Endodermal cell (in vitro differentiated cells): ENCODE data around the gene ELOF1. TPM values are rescaled to one million over a fixed set of nuclear protein-coding genes. Genes with fewer than 3 reads are reported as not detected.

Experiments used
- DNase-seq: peaks from one replicate; pipeline ENCODE4 v3.0.0-alpha.2; 2017
- H3K27ac ChIP-seq: 2 replicates; pipeline ENCODE4 v1.5.1; 2013; ENCODE audit warnings: mild to moderate bottlenecking, low read depth, low read length, moderate library complexity
- H3K27me3 ChIP-seq: 2 replicates; pipeline ENCODE4 v1.6.1; 2013; ENCODE audit warnings: mild to moderate bottlenecking, low read length, moderate library complexity; ENCODE audit not compliant: insufficient read depth, control insufficient read depth, poor library complexity, severe bottlenecking
- H3K36me3 ChIP-seq: 2 replicates; pipeline ENCODE4 v1.7.0; 2013; ENCODE audit warnings: mild to moderate bottlenecking, low read length, moderate library complexity; ENCODE audit not compliant: control insufficient read depth, insufficient read depth
- H3K4me1 ChIP-seq: one replicate; pipeline ENCODE4 v1.7.0; 2013; ENCODE audit warnings: low read length; ENCODE audit not compliant: control insufficient read depth, insufficient read depth
- H3K4me3 ChIP-seq: 2 replicates; pipeline ENCODE4 v1.5.1; 2013; ENCODE audit warnings: mild to moderate bottlenecking, low read length, moderate library complexity
- H3K9ac ChIP-seq: 2 replicates; pipeline ENCODE4 v1.6.1; 2013; ENCODE audit warnings: mild to moderate bottlenecking, low read length, moderate library complexity; ENCODE audit not compliant: poor library complexity, severe bottlenecking; ENCODE audit errors: extremely low read depth
- H3K9me3 ChIP-seq: 2 replicates; pipeline ENCODE4 v1.6.1; 2013; ENCODE audit warnings: mild to moderate bottlenecking, low read length, moderate library complexity; ENCODE audit not compliant: control insufficient read depth
- H3K27ac Mint-ChIP-seq: 2 replicates; pipeline ENCODE4 v1.8.0; 2020; ENCODE audit warnings: mixed read lengths
- H3K27me3 Mint-ChIP-seq: 2 replicates; pipeline ENCODE4 v1.8.0; 2021; ENCODE audit warnings: mild to moderate bottlenecking, mixed read lengths; ENCODE audit not compliant: insufficient read depth
- H3K36me3 Mint-ChIP-seq: 2 replicates; pipeline ENCODE4 v1.8.0; 2020; ENCODE audit warnings: low read depth, mixed read lengths
- H3K4me1 Mint-ChIP-seq: 2 replicates; pipeline ENCODE4 v1.8.0; 2020; ENCODE audit warnings: mixed read lengths
- H3K4me3 Mint-ChIP-seq: 2 replicates; pipeline ENCODE4 v1.8.0; 2020; ENCODE audit warnings: mild to moderate bottlenecking, moderate library complexity, mixed read lengths
- H3K9me3 Mint-ChIP-seq: 2 replicates; pipeline ENCODE4 v1.8.0; 2020; ENCODE audit warnings: mild to moderate bottlenecking, mixed read lengths
- CTCF ChIP-seq: fragments of 200-600 bp; sonication (generic); conservative IDR thresholded peaks from 2 replicates; pipeline ENCODE4 v1.5.0; 2021; ENCODE audit warnings: antibody characterized with exemption, mild to moderate bottlenecking
- WGBS, 2 experiments: methylation state at CpG; one replicate each; pipeline versions ENCODE4 v1.1.5 to v1.1.7; 2013; ENCODE audit warnings: missing lambda C conversion rate in 2 of 2, mixed read lengths in 1 of 2; ENCODE audit not compliant: insufficient coverage in 1 of 2, insufficient read length in 1 of 2; 5-methylcytosine and 5-hydroxymethylcytosine counted together
- total RNA-seq, 2 donors: library from RNA; stranded (reverse); fragmentation: NEBNext Ultra II Directional in 1 of 2; extraction: Animal tissue kit (Norgen Biotek cat#: 25700) in 1 of 2; gene quantifications; 2 replicates in 1 of 2; 3 replicates in 1 of 2; pipeline ENCODE4 v1.2.1, GENCODE V29; 2021

Gene ELOF1
- total RNA-seq, 2 donors from 2014 or later: 62.6 to 68.7 TPM

GRCh38 chr19:11534948-11535347 is 24.1 kb downstream of the ELOF1 start:
- no peaks in the 10 kb centered on the region for H3K9me3 Mint-ChIP-seq
- Histone ChIP-seq H3K27me3 (no peaks in the 10 kb centered on the region), H3K9ac (no peak overlapping the region), H3K4me3 (no peak overlapping the region), H3K4me1 (peaks cover 4% of the 10 kb centered on the region), H3K9me3 (no peaks in the 10 kb centered on the region), H3K27ac (no peak overlapping the region), H3K36me3 (no peaks in the 10 kb centered on the region)
- WGBS, 2 experiments: 95 to 98% methylated on average over 4 of the region's 5 CpGs
- no peak for DNase-seq
- H3K4me1 Mint-ChIP-seq: peaks cover 13% of the 10 kb centered on the region
- H3K27me3 Mint-ChIP-seq: peaks cover 27% of the 10 kb centered on the region
- peak overlapping the region; percentile 55 for H3K4me3 Mint-ChIP-seq
- H3K36me3 Mint-ChIP-seq: no peaks in the 10 kb centered on the region
- no peak for TF ChIP-seq CTCF
- H3K27ac Mint-ChIP-seq: no peak overlapping the region

- no peak overlapping the region for H3K27ac ChIP-seq
- DNase-seq: no peak
- Mint-ChIP-seq H3K4me3 (no peak overlapping the region), H3K36me3 (no peaks in the 10 kb centered on the region), H3K27me3 (peaks cover 27% of the 10 kb centered on the region), H3K9me3 (no peaks in the 10 kb centered on the region), H3K27ac (no peak overlapping the region), H3K4me1 (peaks cover 13% of the 10 kb centered on the region)
- no peaks in the 10 kb centered on the region for H3K9me3 ChIP-seq
- 86 to 94% methylated on average over 1 of the region's 1 CpG for WGBS, 2 experiments
- H3K4me3 ChIP-seq: no peak overlapping the region
- H3K9ac ChIP-seq: no peak overlapping the region
- H3K36me3 ChIP-seq: no peaks in the 10 kb centered on the region
- H3K4me1 ChIP-seq: peaks cover 4% of the 10 kb centered on the region
- TF ChIP-seq CTCF: no peak
- no peaks in the 10 kb centered on the region for H3K27me3 ChIP-seq
These were observed 24.5 kb downstream of the ELOF1 start for GRCh38 chr19:11534538-11534937.

GRCh38 chr19:11530432-11530831 is 28.6 kb downstream of the ELOF1 start:
- H3K9me3 Mint-ChIP-seq: no peaks in the 10 kb centered on the region

More at GRCh38 chr19:11530432-11530831, 28.6 kb downstream of the ELOF1 start:
- H3K9me3 ChIP-seq: no peaks in the 10 kb centered on the region
- WGBS, 2 experiments: 39 to 59% methylated on average over 4 to 9 of the region's 9 CpGs
- H3K4me3 ChIP-seq: no peak overlapping the region
- Mint-ChIP-seq H3K4me1 (peaks cover 7% of the 10 kb centered on the region), H3K36me3 (no peaks in the 10 kb centered on the region), H3K27me3 (peaks cover 26% of the 10 kb centered on the region), H3K27ac (no peak overlapping the region), H3K4me3 (no peak overlapping the region)
- H3K27ac ChIP-seq: no peak overlapping the region
- TF ChIP-seq CTCF: peak; percentile 58
- peak; percentile 95 for DNase-seq
- H3K4me1 ChIP-seq: no peaks in the 10 kb centered on the region
- H3K9ac ChIP-seq: no peak overlapping the region
- H3K36me3 ChIP-seq: no peaks in the 10 kb centered on the region
- no peaks in the 10 kb centered on the region for H3K27me3 ChIP-seq
